NCI-H748 (cell line): Measurements from ENCODE around the gene MAMSTR.

Source experiments
- DNase-seq: peaks from one replicate; lab custom pipeline; 2025; ENCODE audit not compliant: unreplicated experiment; lab: John Stamatoyannopoulos, UW

Gene MAMSTR

DNA sequence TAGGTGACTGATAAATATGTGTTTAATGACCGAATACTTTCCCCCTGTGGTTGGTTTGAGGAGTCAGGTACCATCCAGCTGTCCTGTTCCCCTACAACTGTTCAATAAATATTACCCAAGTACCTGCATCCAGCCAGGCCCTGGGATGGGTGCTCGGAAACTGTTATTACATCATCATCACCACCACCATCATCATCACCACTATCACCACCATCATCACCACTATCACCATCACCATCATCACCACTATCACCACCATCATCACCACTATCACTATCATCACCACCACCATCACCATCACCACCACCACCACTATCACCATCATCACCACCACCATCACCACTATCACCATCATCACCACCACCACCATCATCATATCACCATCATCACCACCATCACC lies 50.8 kb downstream of the MAMSTR start:
- no peak for DNase-seq

DNA sequence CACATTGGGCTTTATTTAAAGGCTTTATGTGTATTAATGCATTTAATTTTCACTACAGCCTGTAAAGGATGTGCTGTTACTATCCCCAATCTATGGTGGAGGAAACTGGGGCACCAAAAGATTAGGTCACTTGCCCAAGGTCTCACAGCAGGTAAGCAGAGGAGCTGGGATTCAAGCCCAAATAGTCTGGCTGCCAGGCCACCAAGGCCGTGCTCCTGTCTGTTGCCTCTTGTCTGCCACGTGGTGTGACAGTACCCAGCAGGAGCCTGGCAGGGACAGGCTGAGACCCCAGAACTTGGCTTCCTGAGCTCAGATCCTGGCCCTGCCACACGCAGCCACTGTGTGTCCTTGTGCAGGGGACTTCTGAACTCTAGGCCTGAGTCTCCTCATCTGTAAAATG lies 51.2 kb downstream of the MAMSTR start:
- no peak for DNase-seq

DNA sequence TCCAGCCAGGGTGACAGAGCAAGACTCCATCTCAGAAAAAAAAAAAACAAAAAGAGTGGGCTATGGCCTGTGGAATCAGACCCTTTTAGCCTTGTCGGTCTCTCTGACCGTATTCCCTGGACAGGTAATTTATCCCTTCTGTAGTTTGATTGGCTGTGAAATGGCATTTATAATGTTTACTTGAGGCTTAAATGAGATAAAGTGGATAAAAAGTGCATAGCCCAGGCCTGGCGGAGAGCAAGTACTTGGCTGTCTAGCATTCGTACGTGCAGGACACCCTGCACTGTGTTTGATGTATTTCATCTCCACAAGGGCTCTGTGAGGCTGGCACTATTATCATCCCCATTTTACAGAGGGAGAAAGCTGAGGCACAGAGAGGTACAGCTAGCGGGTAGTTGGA lies 53.7 kb downstream of the MAMSTR start:
- no peak for DNase-seq

DNA sequence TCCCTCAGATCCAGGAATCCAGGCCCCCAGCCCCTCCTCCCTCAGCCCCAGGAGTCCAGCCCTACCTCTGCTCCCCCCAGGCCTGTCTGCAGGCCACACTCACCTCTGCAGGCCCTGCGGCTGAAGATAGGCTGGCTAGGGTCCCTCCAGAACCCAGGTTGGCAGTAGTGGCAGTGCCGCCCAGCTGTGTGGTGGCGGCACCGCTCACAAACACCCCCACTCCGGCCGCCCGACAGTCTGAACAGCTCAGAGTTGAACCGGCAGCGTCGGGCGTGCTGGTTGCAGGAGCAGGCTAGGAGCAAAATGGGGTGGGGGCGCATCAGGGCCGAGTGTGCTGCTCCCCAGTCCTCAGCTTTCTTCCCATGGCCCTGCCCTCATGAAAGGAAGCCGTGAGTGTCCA lies 55.0 kb downstream of the MAMSTR start:
- no peak for DNase-seq

DNA sequence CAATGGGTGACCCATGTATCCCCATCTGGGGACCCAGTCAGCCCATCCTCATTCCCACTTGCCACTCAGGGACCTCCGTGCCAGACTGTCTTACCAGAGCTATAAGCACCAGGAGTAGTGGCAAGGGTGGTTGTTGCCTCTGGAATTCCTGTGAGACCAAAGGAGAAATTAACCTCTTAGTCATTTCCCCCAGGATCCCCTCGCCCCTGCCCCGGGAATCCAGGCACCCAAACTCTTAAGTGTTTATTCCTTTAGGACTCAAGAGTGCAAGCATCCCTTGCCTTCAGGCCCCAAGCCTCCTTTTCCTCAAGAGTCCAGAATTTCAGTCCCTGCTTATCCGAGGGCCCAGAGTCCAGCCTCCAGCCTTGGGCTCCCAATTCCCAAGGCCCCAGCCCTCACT lies 55.9 kb downstream of the MAMSTR start:
- no peak for DNase-seq
